HG02642 (cell line): ENCODE results near the gene RPA4.
"Not testable (repeated sequence)": the region's sequence is repeated elsewhere in the genome, so short reads cannot be mapped to it uniquely, and the experiment has no call there.

Experiments
- ATAC-seq: cut with Tn5 transposase; IDR thresholded peaks from one replicate; pipeline ENCODE4 v1.9.1; 2021; ENCODE audit warnings: mild to moderate bottlenecking; ENCODE audit not compliant: unreplicated experiment, poor library complexity

RPA4 gene

DNA sequence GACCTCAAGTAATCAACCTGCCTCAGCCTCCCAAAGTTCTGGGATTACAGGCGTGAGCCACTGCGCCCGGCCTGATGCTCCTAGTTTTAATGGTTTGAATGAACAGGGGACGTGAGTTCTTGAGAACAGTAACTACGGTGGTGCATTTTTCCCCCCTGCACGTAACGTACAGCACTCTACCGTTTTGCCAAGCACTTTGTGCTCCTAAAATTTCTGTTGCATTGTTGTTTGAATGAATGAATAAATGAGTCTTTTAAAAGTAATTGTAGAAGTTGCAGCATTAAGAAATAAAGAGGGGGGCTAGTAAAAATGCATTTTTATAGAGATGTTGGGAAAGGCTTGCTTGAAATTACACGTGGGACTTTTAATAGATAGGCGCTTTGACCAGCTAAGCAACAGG, at the start of gene RPA4:
TSS of gene RPA4 (plus strand) at position 301 of the 400 bp plus-strand sequence. CDS start 403 bp downstream, outside the sequence.
- no peak for ATAC-seq

GRCh38 chrX:96834137-96834536, 49.6 kb upstream of the RPA4 start:
- no peak for ATAC-seq

DNA sequence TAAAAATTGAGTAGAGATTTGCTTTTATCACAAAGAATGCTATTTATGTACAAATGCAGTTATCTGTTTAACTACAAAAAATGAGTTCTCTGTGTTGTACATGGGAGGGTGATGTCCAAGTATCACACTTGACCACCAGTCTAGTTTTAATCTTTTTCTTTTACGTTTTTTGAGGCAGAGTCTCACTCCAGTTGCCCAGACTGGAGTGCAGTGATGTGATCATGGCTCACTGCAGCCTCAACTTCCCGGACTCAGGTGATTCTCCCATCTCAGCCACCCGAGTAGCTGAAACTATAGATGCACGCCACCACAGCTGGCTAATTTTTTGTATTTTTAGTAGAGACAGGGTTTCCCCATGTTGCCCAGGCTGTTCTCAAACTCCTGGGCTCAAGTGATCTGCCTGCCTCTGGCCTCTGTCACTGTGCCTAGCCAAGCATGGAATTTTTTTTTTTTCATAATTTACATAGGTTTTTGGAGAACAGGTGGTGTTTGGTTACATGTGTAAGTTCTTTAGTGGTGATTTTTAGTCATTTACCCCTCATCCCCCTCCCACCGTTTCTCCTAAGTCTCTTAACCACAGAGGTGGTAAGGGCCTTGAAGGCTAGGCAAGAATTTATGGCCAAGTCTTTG, 47.9 kb upstream of the RPA4 start:
- ATAC-seq = peak; percentile 81

DNA sequence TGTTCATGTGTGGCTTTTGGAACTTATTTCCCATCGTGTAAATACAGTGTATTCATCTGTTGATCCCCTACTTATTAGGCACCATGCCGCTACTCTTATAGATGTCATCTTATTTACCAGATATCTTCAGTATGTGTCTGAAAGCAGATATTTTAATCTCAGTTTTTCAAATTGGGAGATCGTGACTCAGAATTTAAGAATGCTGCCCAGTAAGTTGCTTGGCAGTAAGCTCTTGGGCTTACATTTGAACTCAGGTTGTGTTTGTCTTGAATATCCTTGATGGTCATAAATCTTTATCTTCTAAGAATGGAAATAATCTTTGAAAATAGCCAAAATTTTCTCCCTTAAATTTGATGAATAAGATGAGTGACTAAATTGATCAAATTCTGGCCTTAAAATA, 45.9 kb upstream of the RPA4 start:
- ATAC-seq = no peak

DNA sequence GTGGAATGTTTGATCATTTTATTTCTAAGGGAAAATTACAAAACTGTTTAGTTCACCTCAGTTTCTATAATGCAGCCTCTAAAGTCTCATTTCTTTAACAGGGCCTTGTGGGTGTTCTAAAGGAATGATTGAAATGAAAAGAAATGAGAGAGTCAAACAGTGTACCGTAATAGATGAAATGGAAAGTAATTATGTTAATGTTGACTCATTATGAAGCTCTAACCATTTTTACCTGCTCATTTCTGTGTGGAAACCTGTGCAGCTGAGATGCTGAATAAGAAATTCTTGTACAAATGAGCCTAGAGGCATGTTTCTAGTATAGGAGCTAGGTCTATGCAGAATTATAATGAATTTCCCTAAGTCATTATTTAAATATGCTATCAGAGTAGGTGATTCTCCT, 45.2 kb upstream of the RPA4 start:
- no peak for ATAC-seq

DNA sequence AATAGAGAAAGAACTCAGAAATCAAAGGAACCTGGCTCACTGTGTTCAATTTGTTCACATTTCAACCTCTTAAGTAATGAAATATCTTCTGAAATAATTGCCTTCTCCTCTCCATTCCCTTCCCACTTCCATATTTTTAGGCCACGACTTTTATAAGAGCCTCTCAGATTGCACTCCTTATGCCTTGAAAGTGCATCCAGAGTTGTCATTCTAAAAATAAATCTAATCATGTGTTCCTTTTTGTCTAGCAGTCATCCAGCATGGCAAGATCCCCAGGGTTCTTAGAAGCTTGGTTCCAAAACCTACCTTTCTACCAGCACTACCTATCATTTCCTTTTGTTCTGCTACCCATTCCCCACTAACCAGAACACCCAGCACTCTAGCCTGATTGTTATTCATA, 42.4 kb upstream of the RPA4 start:
- no peak for ATAC-seq

DNA sequence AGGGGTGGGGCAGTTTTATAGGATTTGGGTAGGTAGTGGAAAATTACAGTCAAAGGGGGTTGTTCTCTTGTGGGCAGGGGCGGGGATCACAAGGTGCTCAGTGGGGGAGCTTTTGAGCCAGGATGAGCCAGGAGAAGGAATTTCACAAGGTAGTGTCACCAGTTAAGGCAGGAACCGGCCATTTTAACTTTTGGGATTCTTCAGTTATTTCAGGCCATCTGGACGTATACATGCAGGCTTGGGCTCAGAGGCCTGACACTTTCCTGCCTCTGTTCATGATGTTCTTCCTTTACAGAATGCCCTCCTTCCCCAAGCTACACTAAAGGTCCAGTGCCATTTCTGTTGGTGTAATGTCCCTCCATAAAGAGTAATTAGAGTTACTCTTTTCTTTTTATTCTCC, 41.8 kb upstream of the RPA4 start:
- ATAC-seq = not testable (repeated sequence)

GRCh38 chrX:96843566-96843965, 40.1 kb upstream of the RPA4 start:
- no peak for ATAC-seq

- no peak for ATAC-seq
Measured at GRCh38 chrX:96846841-96847240, 36.9 kb upstream of the RPA4 start.

DNA sequence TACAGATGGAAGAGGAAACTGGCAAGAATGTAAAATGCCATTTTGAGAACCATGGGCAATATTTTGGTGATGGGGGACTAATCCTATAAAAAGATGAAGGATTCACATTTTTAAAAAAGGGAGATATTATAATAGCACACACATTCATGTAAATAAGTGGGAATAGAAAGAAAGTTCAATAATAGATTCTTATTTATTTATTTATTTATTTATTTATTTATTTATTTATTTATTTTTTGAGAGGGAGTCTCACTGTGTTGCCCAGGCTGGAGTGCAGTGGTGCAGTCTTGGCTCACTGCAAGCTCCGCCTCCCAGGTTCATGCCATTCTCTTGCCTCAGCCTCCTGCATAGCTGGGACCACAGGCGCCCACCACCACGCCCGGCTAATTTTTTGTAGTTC, 24.3 kb upstream of the RPA4 start:
- ATAC-seq = not testable (repeated sequence)

DNA sequence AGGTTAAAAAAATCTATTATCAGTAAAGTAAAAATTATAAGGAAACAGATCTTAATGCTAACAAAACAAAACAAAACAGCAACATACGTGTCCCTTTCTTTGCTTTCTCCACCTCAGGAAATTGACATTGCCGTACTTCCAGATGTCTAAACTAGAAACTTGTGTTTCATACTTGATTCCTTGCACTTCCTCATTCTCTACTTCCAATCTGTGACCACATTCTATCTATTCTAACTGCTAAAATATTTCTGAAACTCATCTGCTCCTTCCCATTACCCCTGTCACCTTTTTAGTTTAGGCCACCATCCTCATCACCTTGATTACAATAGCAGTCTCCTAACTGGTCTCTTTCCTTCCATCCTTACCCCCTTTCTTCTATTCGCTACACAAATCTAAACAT, 22.5 kb upstream of the RPA4 start:
- peak; percentile 58 for ATAC-seq

DNA sequence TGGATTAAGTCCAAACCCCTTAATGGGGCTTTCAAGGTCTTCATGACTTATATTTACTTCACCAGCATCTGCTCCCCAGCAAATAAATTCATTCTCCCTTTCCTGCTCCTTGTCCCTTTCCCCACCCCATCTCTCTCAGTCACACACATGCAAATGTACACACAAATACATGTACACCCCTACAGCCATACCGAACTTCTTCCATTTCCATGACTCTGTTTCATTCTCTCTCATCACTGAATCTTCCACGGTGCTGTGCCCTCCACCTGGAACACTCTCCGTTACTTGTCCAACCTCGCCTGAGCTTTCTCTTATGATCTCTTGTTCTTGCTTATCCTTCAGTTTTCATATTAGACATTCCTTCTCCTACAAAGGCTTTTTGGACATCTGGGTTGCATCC, 22.0 kb upstream of the RPA4 start:
- peak; percentile 54 for ATAC-seq

GRCh38 chrX:96884027-96884426, 319 bp downstream of the RPA4 start:
- no peak for ATAC-seq

GRCh38 chrX:96889726-96890125, 6.0 kb downstream of the RPA4 start:
- ATAC-seq = no peak

DNA sequence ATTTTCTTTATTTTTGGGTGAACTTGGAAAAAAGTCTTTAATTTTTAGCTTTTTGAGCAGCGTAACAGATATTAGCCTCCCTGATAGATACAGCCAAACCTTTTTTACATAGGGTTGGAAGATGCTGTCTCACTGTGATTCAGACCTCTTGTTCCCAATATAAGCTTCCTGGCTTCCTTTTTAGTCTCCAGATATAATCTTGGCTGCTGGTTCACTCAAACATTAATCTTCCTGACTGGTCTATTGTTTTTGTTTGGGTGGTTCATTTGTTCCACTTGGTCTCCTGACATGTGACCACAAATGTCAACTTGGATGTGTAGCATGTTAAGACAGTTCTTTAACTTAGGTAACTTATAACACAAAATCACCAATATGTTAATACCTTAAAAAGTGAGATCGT, 23.0 kb downstream of the RPA4 start:
- no peak for ATAC-seq

DNA sequence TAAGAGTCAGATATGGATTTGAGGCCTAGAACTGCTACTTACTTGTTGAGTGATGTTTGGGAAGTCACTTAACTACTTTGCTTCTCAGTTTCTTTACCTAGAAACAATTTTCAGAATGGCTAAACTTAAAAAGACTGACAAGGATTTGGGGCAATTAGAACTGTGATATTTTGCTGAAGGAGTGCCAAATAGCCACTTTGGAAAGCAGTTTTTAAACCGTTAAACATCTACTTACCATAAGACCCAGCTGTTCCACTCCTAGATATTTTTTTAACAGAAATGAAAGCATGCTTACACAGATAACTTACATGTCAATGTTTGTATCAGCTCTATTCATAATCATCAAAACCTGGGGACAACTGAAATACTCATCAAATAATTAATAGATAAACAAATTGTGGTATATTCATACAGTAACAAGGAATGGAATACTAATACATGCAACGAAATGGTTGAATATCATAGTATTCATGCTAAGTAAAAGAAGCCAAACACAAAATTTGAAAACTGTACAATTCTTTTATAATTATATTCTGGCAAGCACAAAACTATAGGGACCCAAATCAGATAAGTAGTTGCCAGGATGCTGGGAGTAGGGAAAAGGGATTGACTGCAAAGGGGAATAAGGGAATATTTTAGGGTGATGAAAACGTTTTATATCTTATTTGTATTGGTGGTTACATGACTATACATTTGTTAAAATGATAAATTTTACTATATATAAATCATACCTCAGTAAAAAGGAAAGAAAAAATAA, 24.0 kb downstream of the RPA4 start:
- no peak for ATAC-seq

DNA sequence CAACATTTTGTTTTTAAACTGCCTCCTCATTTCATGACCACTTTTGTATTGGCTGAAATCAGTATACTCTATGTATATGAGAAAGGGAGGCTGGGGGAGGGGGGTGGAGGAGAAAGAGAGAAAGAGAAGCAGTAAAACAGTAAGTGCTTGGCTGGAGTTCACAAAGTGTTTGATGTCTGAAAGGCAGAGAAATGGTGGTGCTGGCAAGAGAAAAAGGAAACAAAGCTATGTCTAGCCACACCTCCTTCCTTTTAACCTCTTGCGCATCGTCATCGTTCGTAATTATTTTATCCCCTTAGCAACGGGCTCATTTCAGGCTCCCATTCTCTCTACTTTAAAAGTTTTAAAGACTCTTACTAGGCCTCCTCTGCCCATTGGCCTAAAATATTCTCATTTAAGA, 25.6 kb downstream of the RPA4 start:
- ATAC-seq = no peak

GRCh38 chrX:96918864-96919263, 35.2 kb downstream of the RPA4 start:
- ATAC-seq = no peak

DNA sequence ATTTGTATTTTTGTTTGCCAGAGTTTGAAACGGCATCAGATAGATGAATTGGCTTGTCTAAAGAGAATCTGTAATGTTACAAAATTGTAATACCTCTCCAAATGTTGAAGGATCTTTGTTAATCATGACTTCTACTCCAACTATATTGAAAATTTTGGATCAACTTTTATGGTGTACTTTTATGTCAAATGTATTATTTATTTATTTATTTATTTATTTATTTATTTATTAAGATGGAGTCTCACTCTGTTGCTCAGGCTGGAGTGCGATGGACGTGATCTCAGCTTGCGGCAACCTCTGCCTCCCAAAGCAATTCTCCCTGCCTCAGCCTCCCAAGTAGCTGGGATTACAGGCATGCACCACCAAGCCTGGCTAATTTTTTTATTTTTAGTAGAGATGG, 36.0 kb downstream of the RPA4 start:
- no peak for ATAC-seq

DNA sequence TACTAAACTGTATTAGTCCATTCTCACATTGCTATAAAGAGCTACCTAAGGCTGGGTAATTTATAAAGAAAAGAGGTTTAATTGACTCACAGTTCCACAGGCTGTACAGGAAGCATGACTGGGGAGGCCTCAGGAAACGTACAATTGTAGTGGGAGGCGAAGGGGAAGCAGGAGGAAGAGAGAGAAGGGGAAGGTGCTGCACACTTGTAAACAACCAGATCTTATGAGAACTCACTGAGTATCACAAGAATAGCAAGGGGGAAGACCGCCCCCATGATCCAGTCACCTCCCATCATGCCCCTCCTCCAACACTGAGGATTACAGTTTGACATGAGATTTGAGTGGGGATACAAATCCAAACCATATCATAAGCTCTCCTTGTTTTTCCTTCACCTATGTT, 40.9 kb downstream of the RPA4 start:
- ATAC-seq = no peak

DNA sequence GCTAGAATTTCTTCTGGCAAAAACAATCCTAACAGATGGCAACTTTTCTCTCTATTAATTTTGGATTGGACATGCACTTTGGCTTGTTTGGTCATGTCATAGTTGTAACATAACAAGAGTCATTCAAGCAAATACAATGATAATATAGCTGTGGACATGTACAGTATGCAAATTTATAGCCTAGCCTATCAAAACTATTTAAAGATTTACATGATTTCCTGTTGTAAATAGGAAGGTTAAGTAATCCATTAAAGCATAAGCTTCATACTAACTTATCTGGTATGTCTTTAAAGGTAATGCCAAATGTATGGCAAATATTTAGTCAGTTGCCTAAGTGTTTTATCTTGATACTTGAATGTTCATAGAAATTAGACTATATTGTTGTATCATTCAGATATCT, 45.3 kb downstream of the RPA4 start:
- ATAC-seq = no peak
